ENCODE data around the gene NGLY1.
A peak's percentile ranks its signal among the peaks of the same experiment; 100 is the strongest.

Gene NGLY1

DNA sequence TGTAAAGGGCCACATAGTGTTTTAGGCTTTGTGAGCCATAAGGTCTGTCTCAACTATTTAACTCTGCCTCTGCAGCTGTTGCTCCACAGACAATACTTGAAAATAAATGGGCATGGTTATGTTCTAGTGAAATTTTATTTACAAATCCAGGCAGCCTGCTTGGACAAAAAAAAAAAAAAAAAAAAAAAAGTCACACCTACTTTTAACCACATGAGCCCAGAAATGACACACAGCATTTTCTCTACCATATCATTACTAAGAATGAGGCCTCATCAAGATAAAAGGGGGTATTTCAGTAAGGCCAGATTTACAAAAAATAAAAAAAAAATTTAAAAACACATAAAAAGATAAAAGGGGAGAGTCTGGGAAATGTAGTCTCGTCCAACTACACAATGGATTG, 1.7 kb upstream of the NGLY1 start:
- DNase-seq (ENCODE audit: low read depth, low spot score): no peak

DNA sequence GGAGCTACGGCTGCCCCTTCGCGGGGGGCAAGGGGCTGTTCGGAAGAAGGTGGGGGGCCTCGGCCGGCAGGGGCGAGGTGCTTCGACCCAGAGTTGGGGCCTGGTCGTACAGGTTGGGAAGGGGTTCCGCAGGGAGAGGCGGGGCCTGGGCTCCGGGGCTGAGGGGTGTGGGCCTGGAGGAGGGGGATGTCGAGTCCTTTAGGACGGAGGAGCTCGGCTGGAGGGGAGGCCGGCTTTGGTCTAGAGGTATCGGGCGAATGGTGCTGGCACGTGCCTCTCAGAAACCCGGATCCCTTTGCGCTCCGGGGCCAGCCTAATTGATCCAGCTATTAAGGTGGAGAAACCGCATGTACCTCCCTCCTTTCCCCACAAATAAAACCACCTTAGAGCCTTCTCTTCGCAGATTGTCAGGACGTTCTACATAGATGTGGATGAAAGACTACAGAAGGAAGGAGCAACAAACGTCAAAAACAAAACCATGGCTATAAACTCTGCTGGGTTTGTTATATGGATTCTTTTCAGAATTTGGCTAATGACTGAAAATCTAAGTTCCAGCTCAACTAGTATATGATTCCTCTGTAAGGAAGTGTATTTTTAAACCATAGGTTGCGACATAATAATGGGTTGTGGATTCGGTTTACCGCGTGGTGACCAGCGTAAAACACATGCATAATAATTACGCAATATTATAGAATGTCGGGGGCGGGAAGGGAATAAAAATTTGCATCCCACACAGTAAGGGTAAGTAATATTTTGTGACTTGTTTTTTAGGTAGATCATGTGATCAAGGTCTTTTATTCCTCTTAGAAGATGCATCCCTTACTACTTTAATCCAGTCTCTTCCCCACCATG, 644 bp upstream of the NGLY1 start:
- DNase-seq (ENCODE audit: low read depth, low spot score): peak; percentile 42

DNA sequence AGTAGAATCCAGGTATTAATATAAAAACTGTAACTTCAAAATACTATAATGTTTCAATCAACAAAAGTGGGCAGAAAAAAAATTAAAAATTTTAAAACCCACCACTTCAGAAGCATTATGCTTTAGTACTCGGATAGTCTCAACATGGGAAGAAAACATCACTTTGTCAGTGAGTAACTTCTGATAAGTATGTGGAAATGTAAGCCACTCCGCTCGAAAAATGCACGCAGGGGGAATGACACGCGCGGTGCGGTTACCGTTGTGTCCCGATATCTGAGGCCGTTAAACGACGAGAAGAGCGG, 656 bp downstream of the NGLY1 start:
- DNase-seq (ENCODE audit: low read depth, low spot score): no peak

GRCh38 chr3:25781758-25782594, 1.3 kb downstream of the NGLY1 start:
- DNase-seq (ENCODE audit: low read depth, low spot score): no peak

- DNase-seq (ENCODE audit: low read depth, low spot score): no peak
These were observed 2.0 kb downstream of the NGLY1 start for GRCh38 chr3:25781145-25781757.

GRCh38 chr3:25780618-25781017, 2.6 kb downstream of the NGLY1 start:
- no peak for DNase-seq (ENCODE audit: low read depth, low spot score)

GRCh38 chr3:25775936-25776335, 7.3 kb downstream of the NGLY1 start:
- no peak for DNase-seq (ENCODE audit: low read depth, low spot score)

GRCh38 chr3:25768851-25769250, 14.4 kb downstream of the NGLY1 start:
- DNase-seq (ENCODE audit: low read depth, low spot score): no peak

DNA sequence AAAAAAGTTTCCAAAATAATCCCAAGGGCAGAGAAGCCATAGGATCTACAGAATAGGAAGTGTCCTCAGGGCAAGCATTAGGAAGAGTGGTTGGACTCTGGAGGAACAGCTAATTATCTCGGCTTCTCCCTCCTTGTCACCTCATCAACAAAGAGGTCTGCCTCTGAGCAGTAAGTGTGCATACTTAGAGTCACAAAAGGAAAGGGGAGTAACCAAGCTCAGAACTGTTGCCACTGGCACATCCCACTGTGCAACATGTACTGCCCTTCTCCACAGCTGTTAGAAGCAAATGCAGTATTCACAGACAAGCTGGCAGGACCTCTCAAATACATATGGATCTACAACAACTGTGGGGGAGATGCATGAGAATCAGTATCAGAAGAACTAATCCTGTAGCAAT, 31.5 kb downstream of the NGLY1 start:
- DNase-seq (ENCODE audit: low read depth, low spot score): no peak

DNA sequence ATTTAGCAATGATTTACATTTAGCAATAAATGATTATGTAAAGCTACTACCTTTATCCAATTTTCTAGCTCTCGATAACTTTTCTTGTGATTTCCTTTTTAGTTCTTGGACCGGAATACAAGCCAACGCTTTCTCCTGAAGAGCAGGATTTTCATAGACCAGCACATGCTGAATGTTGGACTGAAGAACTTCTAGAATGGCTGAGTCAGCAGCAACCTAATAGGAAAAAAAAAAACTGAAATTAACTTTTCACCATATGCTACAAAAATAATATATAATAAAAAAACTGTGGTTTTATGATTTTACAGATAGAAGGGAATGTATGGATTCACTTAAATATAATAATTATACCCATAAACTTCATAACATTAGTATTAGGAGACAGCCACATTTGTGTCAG, 32.2 kb downstream of the NGLY1 start:
- DNase-seq (ENCODE audit: low read depth, low spot score): no peak

GRCh38 chr3:25749031-25749581, 34.1 kb downstream of the NGLY1 start:
- no peak for DNase-seq (ENCODE audit: low read depth, low spot score)

DNA sequence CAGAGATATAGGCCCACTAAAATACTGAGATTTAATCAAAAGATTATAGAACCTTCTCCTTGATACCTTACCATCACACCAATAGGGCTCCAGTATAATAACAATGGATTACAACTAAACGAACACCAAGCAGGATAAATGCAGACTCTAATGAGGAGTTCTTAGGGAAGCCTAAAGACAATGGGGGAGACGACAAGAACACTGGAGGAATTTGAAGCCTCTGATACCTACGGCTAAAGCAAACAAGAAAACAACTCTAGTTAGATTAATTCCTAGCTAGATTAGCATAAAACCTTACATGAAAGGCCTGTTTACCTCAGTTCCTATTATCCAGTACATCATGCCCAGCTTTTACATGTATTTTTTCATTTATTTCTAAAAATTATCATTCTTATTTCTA, 35.1 kb downstream of the NGLY1 start:
- DNase-seq (ENCODE audit: low read depth, low spot score): peak; percentile 3

DNA sequence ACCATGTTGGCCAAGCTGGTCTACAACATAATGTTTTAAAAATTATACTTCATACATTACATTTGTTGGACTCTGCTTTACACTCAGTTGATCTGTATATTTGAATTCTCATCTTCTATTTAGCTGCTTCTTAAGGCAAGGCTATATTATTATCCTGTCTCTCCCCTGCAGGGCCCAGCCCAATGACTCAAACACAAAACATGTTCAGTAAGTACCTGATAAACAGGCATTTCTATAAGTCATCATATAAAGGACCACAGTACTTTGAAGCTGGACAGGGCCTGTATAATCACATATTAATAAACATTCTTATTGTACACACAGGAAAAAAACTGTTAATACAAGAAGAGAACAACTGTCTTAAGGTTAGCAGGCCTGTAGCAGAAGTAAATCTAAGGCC, 36.2 kb downstream of the NGLY1 start:
- DNase-seq (ENCODE audit: low read depth, low spot score): no peak

- DNase-seq (ENCODE audit: low read depth, low spot score): no peak
These were observed 38.8 kb downstream of the NGLY1 start for GRCh38 chr3:25744470-25744869.

DNA sequence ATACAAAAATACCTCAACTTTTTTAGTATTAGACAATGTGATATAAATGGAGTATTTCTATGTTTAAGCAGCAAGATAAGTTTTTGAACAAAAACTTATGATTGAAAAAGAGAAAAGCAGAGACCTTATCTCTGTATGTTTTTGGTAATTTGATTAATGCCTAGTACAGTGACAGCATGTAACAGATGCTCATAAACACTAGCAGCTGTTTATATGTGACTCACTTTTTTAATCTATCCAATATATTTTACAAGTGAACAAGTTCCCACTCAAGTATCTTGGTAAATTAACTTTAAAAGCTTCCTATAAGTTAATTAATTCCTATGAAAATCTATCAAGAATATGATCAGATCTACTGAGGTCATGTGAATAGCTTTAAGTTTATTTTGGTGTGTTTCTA, 55.1 kb downstream of the NGLY1 start:
- DNase-seq (ENCODE audit: low read depth, low spot score): no peak

GRCh38 chr3:25727316-25727715, 55.9 kb downstream of the NGLY1 start:
- DNase-seq (ENCODE audit: low read depth, low spot score): no peak

DNA sequence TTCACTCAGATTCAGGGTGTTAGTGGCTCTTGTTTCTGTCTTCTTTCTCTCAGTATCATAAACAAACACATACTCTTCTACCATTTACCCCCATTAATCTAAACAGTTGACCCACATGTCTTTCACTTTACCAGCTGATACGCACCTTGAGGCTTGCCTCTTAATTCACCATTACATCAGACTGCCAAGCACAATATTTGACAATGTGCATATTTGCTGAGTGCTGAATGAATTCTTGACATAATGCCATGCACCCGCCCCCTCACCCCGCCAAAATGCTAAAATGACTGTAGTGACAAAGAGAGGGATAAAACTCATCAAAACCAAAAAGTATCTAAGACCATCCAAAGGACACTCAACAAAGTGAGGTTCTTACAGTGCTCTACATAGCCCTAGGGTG, 57.4 kb downstream of the NGLY1 start:
- no peak for DNase-seq (ENCODE audit: low read depth, low spot score)

GRCh38 chr3:25724948-25725645, 58.1 kb downstream of the NGLY1 start:
- no peak for DNase-seq (ENCODE audit: low read depth, low spot score)

- no peak for DNase-seq (ENCODE audit: low read depth, low spot score)
These were observed 59.4 kb downstream of the NGLY1 start for GRCh38 chr3:25723802-25724201.

DNA sequence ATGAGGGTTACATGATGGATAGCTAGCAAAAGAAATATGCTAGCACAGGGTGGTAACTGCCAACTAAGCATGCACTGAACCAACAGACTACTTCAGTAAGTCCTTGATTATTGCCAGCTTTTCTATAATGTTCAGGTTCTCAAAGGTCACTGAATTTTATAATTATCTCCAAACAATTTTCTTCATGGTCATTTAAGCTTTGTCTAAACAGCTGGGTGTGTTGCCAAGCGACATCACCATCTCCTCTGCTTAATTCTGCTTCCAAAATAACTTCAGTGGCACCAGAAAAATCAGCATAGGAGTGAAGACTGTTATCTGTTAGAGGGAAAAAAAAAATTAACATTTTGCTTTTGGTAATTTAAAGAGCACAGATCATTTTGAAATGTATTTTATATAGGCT, 63.9 kb downstream of the NGLY1 start:
- DNase-seq (ENCODE audit: low read depth, low spot score): no peak

DNA sequence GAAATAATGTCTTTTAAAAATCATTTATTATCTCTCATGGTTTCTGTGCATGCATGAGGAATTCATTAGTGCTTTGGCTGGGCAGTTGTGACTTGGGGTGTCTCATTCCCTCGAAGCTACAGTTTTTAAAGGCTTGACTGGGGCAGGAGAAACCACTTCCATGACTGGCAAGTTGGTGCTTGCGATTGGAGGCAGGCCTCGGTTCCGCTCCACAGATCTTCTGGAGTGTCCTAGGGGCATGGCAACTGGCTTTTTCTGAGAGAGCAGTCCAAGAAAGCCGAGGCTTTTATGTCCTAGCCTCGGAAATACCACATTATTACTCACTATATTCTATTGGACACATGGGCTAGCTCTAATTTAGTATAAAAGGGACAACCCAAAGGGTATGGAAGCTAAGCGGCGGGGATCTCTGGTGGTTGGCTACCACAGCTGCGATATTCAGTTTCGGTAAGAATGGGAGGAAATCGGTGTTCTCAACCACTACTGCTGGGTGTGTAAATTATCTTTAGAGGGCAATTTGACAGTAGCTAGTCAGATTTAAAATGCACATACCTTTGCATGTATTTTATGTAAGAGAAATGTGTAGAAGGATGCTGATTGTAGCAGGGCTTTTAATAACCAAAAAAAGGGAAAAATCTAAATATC, 69.8 kb downstream of the NGLY1 start:
- no peak for DNase-seq (ENCODE audit: low read depth, low spot score)
